NCI-H2081 (cell line): ENCODE measurements around the gene MC3R.

Experiments used
- DNase-seq, 2 experiments: peaks; one replicate each; lab custom pipeline; 2025; lab: John Stamatoyannopoulos, UW

The MC3R gene

DNA sequence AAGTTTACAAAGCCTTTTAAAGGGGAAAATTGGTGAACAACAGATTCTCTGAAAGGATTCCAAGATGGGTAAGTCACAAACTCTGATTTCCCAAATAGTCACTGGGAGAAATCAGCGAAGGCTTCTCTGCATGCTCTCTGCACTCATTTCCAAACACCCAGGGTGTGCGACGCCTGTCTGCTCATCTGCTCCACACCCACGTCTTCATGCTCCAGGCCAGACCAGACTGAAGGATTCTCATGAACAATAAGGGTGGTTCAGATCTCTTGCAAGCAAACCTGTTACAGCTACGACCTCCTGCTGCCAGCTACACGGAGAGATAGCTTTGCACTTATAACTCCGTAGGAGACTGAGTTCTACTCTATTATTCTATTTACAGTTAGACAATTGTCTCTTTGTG lies 1.4 kb downstream of the MC3R start:
- no peak for DNase-seq

GRCh38 chr20:56257604-56258003 lies 9.1 kb downstream of the MC3R start:
- DNase-seq, result no peak

- DNase-seq, result no peak
These were observed 11.4 kb downstream of the MC3R start for GRCh38 chr20:56259948-56260347.

DNA sequence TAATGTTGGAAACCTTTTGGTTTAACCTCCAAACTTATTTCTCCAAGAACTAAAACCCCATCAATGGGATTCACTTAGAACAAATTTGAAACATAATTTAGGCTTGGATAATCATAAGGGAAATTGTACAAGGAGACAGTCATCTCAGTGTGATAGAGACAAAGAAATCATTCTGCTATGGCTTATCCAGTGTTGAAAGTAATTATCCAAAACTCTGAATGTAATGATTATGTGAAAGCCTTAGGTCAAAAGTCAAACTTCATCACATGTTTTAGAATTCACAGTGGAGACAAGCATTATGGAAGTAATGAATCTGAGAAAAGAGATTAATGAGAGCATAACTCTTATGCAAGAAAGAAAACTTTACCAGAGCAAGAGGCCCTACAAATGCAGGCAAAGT lies 20.0 kb downstream of the MC3R start:
- no peak for DNase-seq

- no peak for DNase-seq
These were observed 23.4 kb downstream of the MC3R start for GRCh38 chr20:56271974-56272373.

DNA sequence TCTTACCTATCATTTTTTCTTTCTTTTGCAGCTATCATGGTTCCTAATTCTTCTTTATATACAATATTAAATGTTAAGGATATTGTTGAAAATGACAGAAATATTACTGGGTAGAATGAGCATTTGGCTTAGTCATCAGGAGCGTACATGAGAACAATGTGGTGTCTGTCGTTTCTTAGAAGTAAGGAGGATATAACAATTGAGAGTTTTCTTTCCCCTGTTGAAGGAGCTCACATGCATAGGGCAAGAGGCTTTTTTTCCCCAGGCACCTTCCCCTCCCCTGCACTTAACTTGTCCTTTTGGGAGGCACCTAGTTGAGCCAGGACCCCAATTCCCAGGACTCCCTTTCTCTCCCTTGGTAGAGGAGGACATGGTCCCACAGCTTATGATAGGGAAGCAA lies 25.0 kb downstream of the MC3R start:
- no peak for DNase-seq

- DNase-seq, result no peak
These were observed 25.6 kb downstream of the MC3R start for GRCh38 chr20:56274156-56274555.

DNA sequence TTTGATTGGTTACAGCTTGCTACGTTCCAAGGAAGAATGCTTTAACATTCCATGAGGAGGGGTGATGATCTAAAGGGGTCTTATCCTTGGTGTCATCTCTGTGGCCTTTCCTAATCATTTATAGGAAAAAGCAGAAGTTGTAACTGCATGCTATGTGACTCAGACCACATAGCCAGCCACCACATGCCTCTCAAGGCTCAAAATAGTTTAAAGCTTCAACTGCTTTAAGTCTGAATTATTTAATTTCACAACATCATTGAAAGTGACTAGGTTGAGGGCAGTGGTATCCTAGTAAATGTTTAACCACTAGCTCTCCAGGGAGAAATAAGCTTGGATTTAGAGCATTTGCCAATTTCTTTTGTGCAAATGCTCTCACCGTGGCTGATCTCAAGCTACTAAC lies 29.7 kb downstream of the MC3R start:
- DNase-seq, result no peak

DNA sequence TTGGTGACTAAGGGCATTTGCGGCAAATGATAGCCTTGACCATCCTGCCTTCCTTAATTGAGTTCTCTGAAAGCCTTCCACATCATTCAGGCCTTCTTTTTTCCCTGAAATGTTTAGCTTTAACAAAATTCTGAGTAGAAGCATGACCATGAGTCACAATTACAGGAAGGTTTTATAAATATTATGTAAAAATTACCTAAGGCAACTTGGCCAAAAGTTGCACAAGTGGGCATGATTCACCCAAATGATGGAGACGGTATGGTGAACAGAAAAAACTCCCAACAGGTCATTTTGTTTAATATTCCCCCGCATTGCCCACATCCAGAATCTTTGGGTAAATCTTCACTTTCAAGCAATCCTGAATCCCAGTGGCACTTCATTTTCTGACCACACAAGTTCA lies 37.0 kb downstream of the MC3R start:
- no peak for DNase-seq

GRCh38 chr20:56289652-56290051 lies 41.1 kb downstream of the MC3R start:
- no peak for DNase-seq

DNA sequence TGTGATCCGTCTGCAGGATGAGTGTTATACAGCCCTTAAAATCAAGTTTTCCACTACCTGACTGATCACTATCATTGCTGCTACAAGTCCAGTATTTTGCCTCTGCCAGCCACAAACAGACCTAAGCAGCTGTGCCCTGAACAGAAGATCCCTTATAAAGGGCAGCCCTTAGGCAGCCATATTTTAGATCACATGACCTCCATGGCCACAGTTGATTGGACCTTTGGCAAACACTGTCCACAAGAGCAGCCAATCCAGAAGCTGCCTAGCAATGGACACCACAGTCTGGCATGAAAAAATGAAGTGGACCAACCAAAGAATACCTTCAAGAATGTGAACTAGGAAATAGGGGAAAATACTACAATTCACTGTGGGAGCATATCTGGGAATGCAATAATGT lies 50.8 kb downstream of the MC3R start:
- DNase-seq, result no peak
